GM13977 (cell line): ENCODE measurements around the gene MUC15.

Experiments used
- DNase-seq: peaks from one replicate; pipeline ENCODE4 v3.0.0; 2012; ENCODE audit warnings: low spot score
- CTCF ChIP-seq: IDR thresholded peaks from 2 replicates; pipeline ENCODE4 v1.5.1; 2012; ENCODE audit warnings: mild to moderate bottlenecking, control low read depth; ENCODE audit not compliant: insufficient read depth; ENCODE audit errors: extremely low read depth, missing control alignments
- in situ Hi-C: fragments of 300-500 bp; cut with MboI; formaldehyde crosslinking; loops from one replicate; pipeline ENCODE4 v1.12.0; 2022; ENCODE audit warnings: low sequenced_read_pairs, low pct_unique_long_range_greater_than_20kb, mixed read lengths, inconsistent platforms; ENCODE audit not compliant: unreplicated experiment

Gene MUC15

GRCh38 chr11:26537341-26537740 lies 34.7 kb downstream of the MUC15 start:
- in situ Hi-C loops: no loop called here
- TF ChIP-seq CTCF: no peak
- DNase-seq: no peak

- in situ Hi-C loops: no loop called here
- TF ChIP-seq CTCF: no peak
- DNase-seq: no peak
These were observed 44.4 kb downstream of the MUC15 start for GRCh38 chr11:26527685-26528084.

GRCh38 chr11:26522912-26523610 lies 49.0 kb downstream of the MUC15 start:
- TF ChIP-seq CTCF: peak; percentile 41
- no peak for DNase-seq
- in situ Hi-C loops: no loop called here

GRCh38 chr11:26519469-26519868 lies 52.6 kb downstream of the MUC15 start:
- no peak for TF ChIP-seq CTCF
- in situ Hi-C loops: no loop called here
- DNase-seq: no peak

GRCh38 chr11:26512196-26512595 lies 59.9 kb downstream of the MUC15 start:
- in situ Hi-C loops: no loop called here
- no peak for DNase-seq
- TF ChIP-seq CTCF: no peak

GRCh38 chr11:26510756-26511155 lies 61.3 kb downstream of the MUC15 start:
- no peak for TF ChIP-seq CTCF
- in situ Hi-C loops: no loop called here
- DNase-seq: no peak
